Suprapubic skin (tissue), 4 donors: ENCODE data around the gene PDE6D. TPM values are rescaled to one million over a fixed set of nuclear protein-coding genes. Genes with fewer than 3 reads are reported as not detected.

Source experiments
- DNase-seq, 2 donors: peaks; one replicate each; pipeline ENCODE4 v3.0.0-alpha.2; 2019; ENCODE audit warnings: low spot score in 2 of 2
- H3K27ac ChIP-seq: fragments of 200-600 bp; sonication (generic); one replicate; pipeline ENCODE4 v1.5.1; 2019
- H3K27me3 ChIP-seq: fragments of 200-600 bp; sonication (generic); one replicate; pipeline ENCODE4 v1.5.1; 2019
- H3K36me3 ChIP-seq: fragments of 200-600 bp; sonication (generic); one replicate; pipeline ENCODE4 v1.5.1; 2019
- H3K4me1 ChIP-seq: fragments of 200-600 bp; sonication (generic); one replicate; pipeline ENCODE4 v1.5.1; 2019
- H3K4me3 ChIP-seq: fragments of 200-600 bp; sonication (generic); one replicate; pipeline ENCODE4 v1.5.1; 2019; ENCODE audit warnings: mild to moderate bottlenecking
- H3K9me3 ChIP-seq: fragments of 200-600 bp; sonication (generic); one replicate; pipeline ENCODE4 v1.5.1; 2019
- EP300 ChIP-seq: sonication (generic); formaldehyde crosslinking; IDR thresholded peaks from one replicate; pipeline ENCODE4 v1.6.1; 2017; ENCODE audit warnings: antibody characterized with exemption
- POLR2A ChIP-seq, 2 donors: fragments of 450-650 bp; IDR thresholded peaks; one replicate each; pipeline ENCODE4 v1.6.1; 2017; ENCODE audit warnings: antibody characterized with exemption in 2 of 2, mild to moderate bottlenecking in 2 of 2, moderate library complexity in 2 of 2
- POLR2AphosphoS5 ChIP-seq, 3 donors: sonication (generic); formaldehyde crosslinking; IDR thresholded peaks; one replicate each; pipeline ENCODE4 v1.6.1; 2017; ENCODE audit warnings: antibody characterized with exemption in 3 of 3
- WGBS: methylation state at CpG from one replicate; pipeline ENCODE4 v1.1.5; 2018; 5-methylcytosine and 5-hydroxymethylcytosine counted together
- total RNA-seq, 4 donors: library from RNA; depleted of rRNA; stranded (reverse); fragments of >200 nt; gene quantifications; one replicate each; pipeline ENCODE4 v1.1.0, GENCODE V29; 2016
- TF ChIP-seq, protein P1 (sequence below), 2 donors: fragments of 200-600 bp in 1 of 2; fragments of 450-650 bp in 1 of 2; sonication (generic) in 1 of 2; IDR thresholded peaks; one replicate each; pipeline ENCODE4 v1.5.1; 2016 to 2019; ENCODE audit warnings: antibody characterized with exemption in 2 of 2, mild to moderate bottlenecking in 1 of 2, moderate library complexity in 1 of 2

PDE6D gene
- total RNA-seq, 4 donors from 2014 or later: 14.6 to 23.7 (median 22.2) TPM

DNA sequence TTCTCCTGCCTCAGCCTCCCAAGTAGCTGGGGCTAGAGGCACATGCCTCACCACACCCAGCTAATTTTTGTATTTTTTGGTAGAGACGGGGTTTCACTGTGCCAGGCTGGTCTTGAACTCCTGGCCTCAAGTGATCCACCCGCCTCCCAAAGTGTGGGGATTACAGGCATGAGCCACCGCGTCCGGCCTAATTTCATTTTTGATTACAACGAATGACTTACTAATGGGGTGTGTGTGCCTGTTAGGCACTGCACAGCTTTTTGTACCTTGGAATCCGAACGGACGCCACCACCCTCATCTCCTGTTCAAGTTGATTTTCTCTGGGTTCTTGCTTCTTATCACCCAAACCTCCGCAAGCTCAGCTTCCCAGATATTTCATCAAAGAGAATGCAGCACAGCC is 55.6 kb downstream of the PDE6D start:
- H3K4me1 ChIP-seq: no peaks in the 10 kb centered on the region
- H3K36me3 ChIP-seq: peaks cover 10% of the 10 kb centered on the region
- H3K9me3 ChIP-seq: no peaks in the 10 kb centered on the region
- no peak overlapping the region for H3K4me3 ChIP-seq
- no peaks in the 10 kb centered on the region for H3K27me3 ChIP-seq
- H3K27ac ChIP-seq: no peak overlapping the region
- WGBS: 89% methylated on average over 10 of the region's 10 CpGs
- no peak for DNase-seq
- TF ChIP-seq POLR2A (IDR thresholded peaks at IDR 0.05) (no peak), EP300 (no peak), POLR2AphosphoS5 (IDR thresholded peaks at IDR 0.05) (no peak)
- TF ChIP-seq, protein P1, sequence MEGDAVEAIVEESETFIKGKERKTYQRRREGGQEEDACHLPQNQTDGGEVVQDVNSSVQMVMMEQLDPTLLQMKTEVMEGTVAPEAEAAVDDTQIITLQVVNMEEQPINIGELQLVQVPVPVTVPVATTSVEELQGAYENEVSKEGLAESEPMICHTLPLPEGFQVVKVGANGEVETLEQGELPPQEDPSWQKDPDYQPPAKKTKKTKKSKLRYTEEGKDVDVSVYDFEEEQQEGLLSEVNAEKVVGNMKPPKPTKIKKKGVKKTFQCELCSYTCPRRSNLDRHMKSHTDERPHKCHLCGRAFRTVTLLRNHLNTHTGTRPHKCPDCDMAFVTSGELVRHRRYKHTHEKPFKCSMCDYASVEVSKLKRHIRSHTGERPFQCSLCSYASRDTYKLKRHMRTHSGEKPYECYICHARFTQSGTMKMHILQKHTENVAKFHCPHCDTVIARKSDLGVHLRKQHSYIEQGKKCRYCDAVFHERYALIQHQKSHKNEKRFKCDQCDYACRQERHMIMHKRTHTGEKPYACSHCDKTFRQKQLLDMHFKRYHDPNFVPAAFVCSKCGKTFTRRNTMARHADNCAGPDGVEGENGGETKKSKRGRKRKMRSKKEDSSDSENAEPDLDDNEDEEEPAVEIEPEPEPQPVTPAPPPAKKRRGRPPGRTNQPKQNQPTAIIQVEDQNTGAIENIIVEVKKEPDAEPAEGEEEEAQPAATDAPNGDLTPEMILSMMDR (IDR thresholded peaks at IDR 0.05): no peak

DNA sequence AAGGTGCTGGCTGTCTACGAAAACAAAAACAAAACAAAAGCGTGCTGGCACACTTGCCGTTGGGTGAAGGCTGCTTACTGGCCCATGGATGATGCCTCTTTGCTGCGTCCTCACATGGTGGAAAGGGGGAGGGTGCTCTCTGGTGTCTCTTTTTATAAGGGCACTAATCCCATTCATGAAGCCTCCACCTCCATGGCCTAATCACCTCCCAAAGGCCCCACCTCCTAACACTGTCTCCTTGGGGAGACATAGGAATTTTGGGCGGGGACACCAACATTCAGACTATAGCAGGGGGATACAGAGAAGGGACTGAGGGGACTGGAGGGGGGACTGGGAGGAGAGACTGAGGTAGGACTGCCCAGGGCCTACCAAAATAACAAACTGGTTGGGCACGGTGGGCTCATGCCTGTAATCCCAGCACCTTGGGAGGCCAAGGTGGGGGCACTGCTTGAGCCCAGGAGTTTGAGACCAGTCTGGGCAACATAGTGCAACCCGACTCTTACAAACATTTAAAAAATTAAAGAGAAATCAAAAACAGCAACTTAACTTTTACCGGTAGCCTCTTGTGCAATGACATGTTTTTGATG is 58.3 kb downstream of the PDE6D start:
- H3K27ac ChIP-seq: no peak overlapping the region
- no peaks in the 10 kb centered on the region for H3K36me3 ChIP-seq
- DNase-seq: no peak
- no peaks in the 10 kb centered on the region for H3K4me1 ChIP-seq
- no peak overlapping the region for H3K4me3 ChIP-seq
- WGBS: 80% methylated on average over 8 of the region's 8 CpGs
- TF ChIP-seq EP300 (no peak), POLR2A (IDR thresholded peaks at IDR 0.05) (no peak), POLR2AphosphoS5 (IDR thresholded peaks at IDR 0.05) (no peak)
- TF ChIP-seq, protein P1 (IDR thresholded peaks at IDR 0.05): no peak
- H3K9me3 ChIP-seq: no peaks in the 10 kb centered on the region
- H3K27me3 ChIP-seq: no peaks in the 10 kb centered on the region

DNA sequence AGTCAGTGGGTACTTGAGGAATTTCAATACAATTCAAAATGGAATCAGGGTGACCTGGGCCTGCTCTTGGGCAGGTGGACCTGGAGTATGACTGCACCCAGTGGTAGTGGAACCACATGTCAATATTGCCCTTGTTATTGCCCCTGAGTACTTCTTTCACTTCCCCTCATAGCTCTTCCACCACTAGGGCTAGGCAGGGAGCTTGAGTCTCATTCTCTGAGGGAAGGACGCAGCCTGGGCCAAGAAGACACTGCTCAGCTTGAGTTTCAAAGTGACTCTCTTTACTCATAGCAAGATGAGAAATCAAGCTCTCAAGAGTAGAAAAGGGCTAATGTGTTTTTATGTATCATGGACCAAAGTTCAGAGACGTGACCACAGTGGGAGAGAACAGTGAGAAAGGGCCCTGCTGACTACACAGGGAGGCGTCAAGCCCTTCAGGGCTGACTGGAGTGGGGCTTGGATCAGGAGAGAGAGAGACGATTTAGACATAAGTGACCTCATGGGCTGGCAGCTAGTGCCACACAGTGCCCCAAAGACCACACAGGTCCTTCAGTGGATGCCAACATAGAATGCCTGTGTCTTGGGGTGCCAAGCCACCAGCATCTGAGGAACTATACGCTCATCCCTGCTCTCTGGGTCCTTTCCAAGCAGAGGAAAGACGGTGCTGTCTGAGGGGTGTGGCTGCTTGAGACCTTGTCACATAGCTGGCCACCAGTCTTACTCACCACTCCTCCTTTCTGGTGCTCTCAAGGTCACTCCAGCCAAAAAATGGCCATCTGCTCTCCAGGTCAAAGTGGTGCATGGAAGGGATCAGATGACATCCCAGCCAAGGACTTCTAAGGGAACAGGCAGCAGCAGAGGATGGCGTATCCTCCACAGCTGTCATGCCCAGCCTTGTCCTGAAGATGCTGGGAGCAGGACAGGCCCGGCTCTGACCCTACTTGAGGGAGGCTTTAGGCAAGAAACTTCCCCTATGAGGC is 59.8 kb downstream of the PDE6D start:
- no peaks in the 10 kb centered on the region for H3K27me3 ChIP-seq
- H3K9me3 ChIP-seq: no peaks in the 10 kb centered on the region
- TF ChIP-seq EP300 (no peak), POLR2AphosphoS5 (IDR thresholded peaks at IDR 0.05) (no peak), POLR2A (IDR thresholded peaks at IDR 0.05) (no peak)
- TF ChIP-seq, protein P1 (IDR thresholded peaks at IDR 0.05): no peak
- no peak overlapping the region for H3K27ac ChIP-seq
- H3K4me1 ChIP-seq: no peaks in the 10 kb centered on the region
- H3K4me3 ChIP-seq: no peak overlapping the region
- DNase-seq: no peak
- 68% methylated on average over 6 of the region's 8 CpGs for WGBS
- no peaks in the 10 kb centered on the region for H3K36me3 ChIP-seq

DNA sequence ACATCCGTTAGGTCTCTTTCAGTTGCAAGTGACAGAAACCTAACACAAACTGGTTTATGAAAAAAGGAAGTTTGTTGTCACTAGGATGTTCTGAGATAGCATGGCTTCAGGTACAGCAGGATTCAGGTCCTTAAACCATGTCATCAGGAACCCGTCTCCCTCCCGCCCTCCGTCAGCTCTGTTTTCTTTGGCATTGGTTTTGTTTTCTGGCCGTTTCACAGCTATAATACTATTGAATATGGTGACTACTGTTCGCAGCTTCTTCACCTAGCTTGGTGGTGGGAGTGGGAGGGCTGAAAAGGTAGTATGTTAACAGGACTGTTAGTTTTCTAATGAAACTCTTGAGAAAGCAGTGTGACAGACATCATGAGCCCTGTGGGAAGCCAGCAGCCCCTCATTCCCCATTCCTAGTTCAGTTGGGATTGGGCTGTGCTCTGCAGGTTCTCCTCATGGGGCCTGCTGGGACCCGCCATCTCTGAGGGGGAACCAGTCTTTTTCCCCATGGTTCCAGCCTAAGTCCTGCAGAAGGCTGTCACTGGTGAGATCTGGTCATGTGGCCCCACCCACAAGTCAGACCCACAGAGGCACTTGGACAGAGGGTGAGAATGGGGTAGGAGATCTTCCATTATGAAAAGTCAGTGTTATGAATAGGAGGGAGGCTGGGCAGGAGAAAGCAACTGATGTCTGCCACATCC is 60.6 kb downstream of the PDE6D start:
- DNase-seq: no peak
- H3K9me3 ChIP-seq: no peaks in the 10 kb centered on the region
- no peak overlapping the region for H3K4me3 ChIP-seq
- H3K27me3 ChIP-seq: no peaks in the 10 kb centered on the region
- no peaks in the 10 kb centered on the region for H3K36me3 ChIP-seq
- no peak overlapping the region for H3K27ac ChIP-seq
- 82% methylated on average over 7 of the region's 7 CpGs for WGBS
- no peaks in the 10 kb centered on the region for H3K4me1 ChIP-seq
- no peak for TF ChIP-seq POLR2A (IDR thresholded peaks at IDR 0.05)
- TF ChIP-seq, protein P1 (IDR thresholded peaks at IDR 0.05): no peak
- no peak for TF ChIP-seq EP300
- no peak for TF ChIP-seq POLR2AphosphoS5 (IDR thresholded peaks at IDR 0.05)
